Thymus (tissue), 11 donors: Measurements from ENCODE around the gene ARID4B. TPM values are rescaled to one million over a fixed set of nuclear protein-coding genes. Genes with fewer than 3 reads are reported as not detected.
A peak's percentile ranks its signal among the peaks of the same experiment; 100 is the strongest.
"Not testable (repeated sequence)": the region's sequence is repeated elsewhere in the genome, so short reads cannot be mapped to it uniquely, and the experiment has no call there.

Experiments used
- DNase-seq, 9 donors: peaks; one replicate each; pipeline ENCODE4 v3.0.0-alpha.2; 2013; ENCODE audit warnings: low spot score in 9 of 9, low read depth in 6 of 9, missing footprints in 1 of 9
- H3K27ac ChIP-seq, 2 donors: one replicate each; pipeline ENCODE4 v1.5.1; 2013; ENCODE audit warnings: control low read depth in 1 of 2, low read depth in 1 of 2, low read length in 1 of 2, mild to moderate bottlenecking in 1 of 2, moderate library complexity in 1 of 2
- H3K27me3 ChIP-seq, 2 donors: one replicate each; pipeline ENCODE4 v1.5.1; 2013; ENCODE audit warnings: low read length in 1 of 2; ENCODE audit not compliant: control insufficient read depth in 2 of 2, insufficient read depth in 1 of 2
- H3K36me3 ChIP-seq, 2 donors: one replicate each; pipeline ENCODE4 v1.5.1; 2013; ENCODE audit warnings: low read length in 1 of 2, mild to moderate bottlenecking in 1 of 2, moderate library complexity in 1 of 2; ENCODE audit not compliant: control insufficient read depth in 2 of 2, insufficient read depth in 2 of 2
- H3K4me1 ChIP-seq, 2 donors: one replicate each; pipeline ENCODE4 v1.5.1; 2013; ENCODE audit warnings: low read length in 2 of 2; ENCODE audit not compliant: control insufficient read depth in 2 of 2, insufficient read depth in 2 of 2
- H3K4me3 ChIP-seq, 2 donors: one replicate each; pipeline ENCODE4 v1.5.1; 2013; ENCODE audit warnings: low read length in 2 of 2, control low read depth in 1 of 2, mild to moderate bottlenecking in 1 of 2
- H3K9me3 ChIP-seq, 2 donors: one replicate each; pipeline ENCODE4 v1.5.1; 2013; ENCODE audit warnings: low read length in 1 of 2, mild to moderate bottlenecking in 1 of 2; ENCODE audit not compliant: control insufficient read depth in 2 of 2, insufficient read depth in 1 of 2
- WGBS: extraction: QIAGEN DNeasy Blood & Tissue Kit; methylation state at CpG from one replicate; pipeline ENCODE4 v1.1.7; 2013; 5-methylcytosine and 5-hydroxymethylcytosine counted together
- polyA plus RNA-seq: library from polyadenylated mRNA; stranded (reverse); fragments of 200-250 nt; gene quantifications from one replicate; pipeline ENCODE4 v1.2.3, GENCODE V29; 2013
- total RNA-seq: library from RNA; stranded (reverse); fragments of 120-200 nt; gene quantifications from one replicate; pipeline ENCODE4 v1.2.4, GENCODE V29; 2013
- donor health status: healthy.

ARID4B gene
- total and polyA plus RNA-seq, 2 donors, result 36.9 to 41.8 TPM

DNA sequence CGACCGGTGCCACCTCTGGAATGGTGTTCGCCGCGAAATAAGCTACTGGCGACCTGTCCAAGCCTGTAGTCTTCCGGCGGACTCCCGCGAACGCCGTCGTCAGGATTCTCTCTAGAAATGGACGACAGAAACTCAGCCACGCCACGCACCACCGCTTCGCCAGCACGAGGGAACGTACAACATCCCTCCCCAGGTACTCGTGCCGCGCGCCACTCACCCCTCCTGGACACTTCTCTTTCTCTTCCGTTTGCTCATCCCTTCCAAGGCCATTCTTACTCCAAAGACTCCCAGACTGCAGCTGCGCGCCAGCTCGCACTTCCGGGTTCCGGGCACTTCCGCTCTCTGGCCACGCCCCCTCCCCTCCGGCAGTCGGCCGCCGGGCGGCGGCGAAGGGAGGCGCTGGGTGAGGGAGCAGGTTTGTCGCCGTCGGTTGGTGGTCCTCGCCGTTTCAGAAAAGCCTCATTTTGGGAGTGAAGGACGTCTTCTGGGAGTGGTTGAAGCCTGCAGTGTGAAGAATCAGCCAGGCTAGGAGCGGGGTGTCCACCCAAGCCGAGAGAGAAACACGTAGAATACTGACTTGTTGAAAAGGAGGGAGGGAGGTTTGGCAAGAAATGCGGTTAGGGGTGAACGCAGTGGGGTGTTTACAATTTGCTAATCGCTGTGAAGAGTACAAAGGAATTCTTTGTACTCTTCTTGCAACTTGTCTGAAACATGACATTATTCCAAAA is 166.9 kb downstream of the ARID4B start, which contains the start of gene RBM34:
RBM34 (minus strand) TSS at position 294 of the 728 bp plus-strand sequence; CDS start at position 270, 24 bp downstream.
- peaks cover 12 to 14% of the 10 kb centered on the region in 2 donors for H3K4me1 ChIP-seq
- H3K4me3 ChIP-seq, result peak within 1 kb of the TSS; percentile 75 to 96
- under 1% methylated on average over 52 of the region's 52 CpGs for WGBS
- no peaks in the 10 kb centered on the region for H3K27me3 ChIP-seq
- peak within 1 kb of the TSS; percentile 75 to 99 for H3K27ac ChIP-seq
- no peaks in the 10 kb centered on the region for H3K9me3 ChIP-seq
- DNase-seq, result peak; percentile 82 to 95 (median 88)
- peaks cover 16 to 32% of the 10 kb centered on the region in 2 donors for H3K36me3 ChIP-seq

DNA sequence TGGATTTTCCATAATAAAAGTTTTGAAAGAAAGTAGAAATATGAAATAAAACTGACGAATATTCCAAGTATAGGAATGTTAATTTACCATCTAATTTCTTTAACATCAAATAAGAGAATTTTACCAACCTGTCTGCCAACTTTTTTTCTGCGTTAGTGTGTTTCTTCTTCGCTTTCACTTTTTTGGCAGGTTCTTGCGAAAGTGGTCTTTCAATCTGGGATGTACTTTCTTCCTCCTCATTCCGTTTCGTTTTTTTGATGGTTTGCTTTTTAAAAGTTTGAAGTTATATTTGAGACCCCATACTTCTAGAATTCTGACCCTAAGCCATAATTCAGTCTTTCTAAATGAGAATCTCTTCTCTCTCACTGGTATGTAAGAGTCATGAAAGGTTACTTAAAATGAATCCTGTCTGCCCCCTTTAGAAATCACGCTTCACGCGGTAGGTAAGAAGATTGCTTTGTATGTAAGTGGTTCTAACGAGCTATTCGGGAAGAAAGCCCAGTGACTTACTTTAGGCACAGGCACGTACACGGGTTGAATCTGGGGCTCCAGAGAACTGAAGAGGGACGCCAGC is 167.5 kb downstream of the ARID4B start:
- H3K9me3 ChIP-seq, result no peaks in the 10 kb centered on the region
- peak in 8 of 9 donors; percentile 45 to 85 (median 62) for DNase-seq
- H3K36me3 ChIP-seq, result peaks cover 16 to 36% of the 10 kb centered on the region in 2 donors
- H3K27me3 ChIP-seq, result no peaks in the 10 kb centered on the region
- peaks cover 12 to 14% of the 10 kb centered on the region in 2 donors for H3K4me1 ChIP-seq
- peak overlapping the region; percentile 75 to 96 for H3K4me3 ChIP-seq
- 15% methylated on average over 14 of the region's 14 CpGs for WGBS
- peak overlapping the region; percentile 75 to 99 for H3K27ac ChIP-seq

GRCh38 chr1:235159930-235160329 is 168.0 kb downstream of the ARID4B start:
- WGBS, result 96% methylated on average over 9 of the region's 9 CpGs
- peak overlapping the region in 1 of 2 donors; percentile 75 for H3K4me3 ChIP-seq

DNA sequence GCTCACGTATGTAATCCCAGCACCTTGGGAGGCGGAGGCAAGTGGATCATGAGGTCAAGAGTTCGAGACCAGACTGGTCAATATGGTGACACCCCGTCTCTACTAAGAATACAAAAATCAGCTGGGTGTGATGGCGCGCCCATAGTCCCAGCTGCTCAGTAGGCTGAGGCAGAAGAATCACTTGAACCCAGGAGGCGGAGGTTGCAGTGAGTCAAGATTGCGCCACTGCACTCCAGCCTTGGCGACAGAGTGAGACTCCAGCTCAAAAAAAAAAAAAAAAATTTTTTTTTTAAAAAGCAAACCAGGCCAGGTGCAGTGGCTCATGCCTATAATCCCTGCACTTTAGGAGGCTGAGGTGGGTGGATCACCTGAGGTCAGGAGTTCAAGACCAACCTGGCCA is 168.7 kb downstream of the ARID4B start:
- not testable (repeated sequence) for DNase-seq, H3K9me3 ChIP-seq, H3K4me3 ChIP-seq, H3K27me3 ChIP-seq, H3K27ac ChIP-seq
- H3K4me1 ChIP-seq, result peaks cover 12 to 14% of the 10 kb centered on the region in 2 donors
- H3K36me3 ChIP-seq, result peaks cover 18 to 47% of the 10 kb centered on the region in 2 donors
- 99% methylated on average over 9 of the region's 9 CpGs for WGBS

More at GRCh38 chr1:235159930-235160329, 168.0 kb downstream of the ARID4B start:
- not testable (repeated sequence) for H3K27ac ChIP-seq, H3K27me3 ChIP-seq, H3K9me3 ChIP-seq, DNase-seq
- Histone ChIP-seq H3K36me3 (peaks cover 16 to 41% of the 10 kb centered on the region in 2 donors), H3K4me1 (peaks cover 12 to 14% of the 10 kb centered on the region in 2 donors)

DNA sequence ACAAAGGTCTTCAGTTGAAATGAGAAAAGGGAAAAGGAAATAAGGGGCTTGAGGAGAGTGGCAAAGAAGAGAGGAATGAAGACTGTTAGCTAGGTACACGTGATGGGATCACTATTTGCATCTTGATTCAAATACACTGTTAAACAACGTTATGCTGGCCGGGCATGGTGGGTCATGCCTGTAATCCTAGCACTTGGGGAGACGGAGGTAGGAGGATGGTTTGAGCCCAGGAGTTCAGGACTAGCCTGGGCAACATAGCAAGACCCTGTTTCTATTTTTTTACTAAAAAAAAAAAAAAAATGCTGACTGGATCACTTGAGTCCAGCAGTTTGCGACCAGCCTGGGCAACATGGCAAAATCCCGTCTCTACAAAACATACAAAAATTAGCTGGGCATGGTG is 169.3 kb downstream of the ARID4B start:
- Histone ChIP-seq H3K27ac (no peak overlapping the region), H3K27me3 (no peaks in the 10 kb centered on the region), H3K36me3 (peaks cover 24 to 51% of the 10 kb centered on the region in 2 donors), H3K4me1 (peaks cover 12 to 14% of the 10 kb centered on the region in 2 donors), H3K9me3 (no peaks in the 10 kb centered on the region), H3K4me3 (no peak overlapping the region)
- WGBS, result 97% methylated on average over 6 of the region's 6 CpGs
- no peak for DNase-seq

GRCh38 chr1:235157150-235157549 is 170.8 kb downstream of the ARID4B start:
- H3K4me3 ChIP-seq, result no peak overlapping the region
- no peak for DNase-seq
- H3K4me1 ChIP-seq, result peaks cover 12 to 14% of the 10 kb centered on the region in 2 donors
- no peaks in the 10 kb centered on the region for H3K9me3 ChIP-seq
- WGBS, result 98% methylated on average over 4 of the region's 4 CpGs
- peaks cover 31 to 65% of the 10 kb centered on the region in 2 donors for H3K36me3 ChIP-seq
- no peaks in the 10 kb centered on the region for H3K27me3 ChIP-seq
- H3K27ac ChIP-seq, result no peak overlapping the region

DNA sequence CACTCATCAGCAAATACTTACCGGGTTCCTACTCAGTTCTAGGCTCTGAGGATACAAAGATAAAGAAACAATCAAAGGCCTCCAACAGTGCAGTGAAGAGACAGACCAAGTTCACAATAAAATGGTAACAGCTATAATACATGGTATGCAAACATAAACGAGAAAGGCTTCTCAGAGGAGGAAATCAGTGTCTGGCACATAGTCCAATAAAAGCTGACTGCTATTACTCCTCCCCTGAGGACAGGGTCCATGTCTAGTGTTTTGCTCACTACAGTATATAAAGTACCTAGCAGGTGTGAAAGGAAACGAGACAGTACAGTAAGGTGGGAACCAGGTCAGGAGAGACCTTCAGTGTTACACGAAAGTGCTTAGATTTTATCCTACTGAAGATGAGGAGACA is 171.2 kb downstream of the ARID4B start:
- no peaks in the 10 kb centered on the region for H3K9me3 ChIP-seq
- no peak overlapping the region for H3K4me3 ChIP-seq
- H3K36me3 ChIP-seq, result peaks cover 31 to 68% of the 10 kb centered on the region in 2 donors
- 97% methylated on average over 4 of the region's 4 CpGs for WGBS
- no peaks in the 10 kb centered on the region for H3K27me3 ChIP-seq
- DNase-seq, result no peak
- H3K27ac ChIP-seq, result no peak overlapping the region
- H3K4me1 ChIP-seq, result peaks cover 8 to 10% of the 10 kb centered on the region in 2 donors

GRCh38 chr1:235156265-235156664 is 171.7 kb downstream of the ARID4B start:
- Histone ChIP-seq H3K27ac (no peak overlapping the region), H3K4me1 (peaks cover 6 to 7% of the 10 kb centered on the region in 2 donors), H3K27me3 (no peaks in the 10 kb centered on the region), H3K36me3 (peaks cover 35 to 73% of the 10 kb centered on the region in 2 donors), H3K4me3 (no peak overlapping the region), H3K9me3 (no peaks in the 10 kb centered on the region)
- 97% methylated on average over 3 of the region's 3 CpGs for WGBS
- no peak for DNase-seq

DNA sequence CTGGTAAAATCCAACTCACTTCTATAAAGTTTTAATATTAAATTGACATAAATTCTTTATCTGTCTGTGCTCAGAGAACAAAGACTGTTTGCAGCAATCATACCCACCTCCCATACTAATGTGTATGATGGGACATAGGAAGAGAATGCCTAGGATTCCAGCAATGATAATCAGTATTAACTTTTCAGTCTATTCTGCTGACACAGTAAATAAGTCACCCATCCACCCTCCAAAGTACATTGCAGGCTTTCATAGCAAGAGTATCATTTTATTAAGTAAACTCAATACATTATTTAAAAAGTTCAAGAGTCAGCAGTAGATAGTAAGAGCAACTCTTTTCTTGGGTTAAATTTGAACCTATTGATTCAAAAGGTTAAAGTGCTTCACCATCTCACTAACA is 175.7 kb downstream of the ARID4B start:
- Histone ChIP-seq H3K9me3 (no peaks in the 10 kb centered on the region), H3K4me3 (no peak overlapping the region), H3K27me3 (no peaks in the 10 kb centered on the region), H3K4me1 (no peaks in the 10 kb centered on the region), H3K27ac (no peak overlapping the region), H3K36me3 (peaks cover 42 to 83% of the 10 kb centered on the region in 2 donors)
- no peak for DNase-seq
